Fibroblast of villous mesenchyme (primary cell): ENCODE results near the gene CPSF4. TPM values are rescaled to one million over a fixed set of nuclear protein-coding genes. Genes with fewer than 3 reads are reported as not detected.

Experiments
- DNase-seq: peaks from one replicate; pipeline ENCODE4 v3.0.0-alpha.2; 2010; ENCODE audit warnings: low read depth
- H3K4me3 ChIP-seq: 2 replicates; pipeline ENCODE4 v1.5.1; 2011; ENCODE audit warnings: low read depth, mild to moderate bottlenecking, low read length
- CTCF ChIP-seq: IDR thresholded peaks from 2 replicates; pipeline ENCODE4 v1.5.1; 2012; ENCODE audit warnings: low read depth, mild to moderate bottlenecking, low read length; ENCODE audit not compliant: insufficient read depth
- total RNA-seq: library from RNA; depleted of rRNA; stranded (reverse); fragments of >200 nt; gene quantifications from 2 replicates; pipeline ENCODE4 v1.2.3, GENCODE V29; 2012

CPSF4 gene
- total RNA-seq, 1 donor = 38.4 TPM

DNA sequence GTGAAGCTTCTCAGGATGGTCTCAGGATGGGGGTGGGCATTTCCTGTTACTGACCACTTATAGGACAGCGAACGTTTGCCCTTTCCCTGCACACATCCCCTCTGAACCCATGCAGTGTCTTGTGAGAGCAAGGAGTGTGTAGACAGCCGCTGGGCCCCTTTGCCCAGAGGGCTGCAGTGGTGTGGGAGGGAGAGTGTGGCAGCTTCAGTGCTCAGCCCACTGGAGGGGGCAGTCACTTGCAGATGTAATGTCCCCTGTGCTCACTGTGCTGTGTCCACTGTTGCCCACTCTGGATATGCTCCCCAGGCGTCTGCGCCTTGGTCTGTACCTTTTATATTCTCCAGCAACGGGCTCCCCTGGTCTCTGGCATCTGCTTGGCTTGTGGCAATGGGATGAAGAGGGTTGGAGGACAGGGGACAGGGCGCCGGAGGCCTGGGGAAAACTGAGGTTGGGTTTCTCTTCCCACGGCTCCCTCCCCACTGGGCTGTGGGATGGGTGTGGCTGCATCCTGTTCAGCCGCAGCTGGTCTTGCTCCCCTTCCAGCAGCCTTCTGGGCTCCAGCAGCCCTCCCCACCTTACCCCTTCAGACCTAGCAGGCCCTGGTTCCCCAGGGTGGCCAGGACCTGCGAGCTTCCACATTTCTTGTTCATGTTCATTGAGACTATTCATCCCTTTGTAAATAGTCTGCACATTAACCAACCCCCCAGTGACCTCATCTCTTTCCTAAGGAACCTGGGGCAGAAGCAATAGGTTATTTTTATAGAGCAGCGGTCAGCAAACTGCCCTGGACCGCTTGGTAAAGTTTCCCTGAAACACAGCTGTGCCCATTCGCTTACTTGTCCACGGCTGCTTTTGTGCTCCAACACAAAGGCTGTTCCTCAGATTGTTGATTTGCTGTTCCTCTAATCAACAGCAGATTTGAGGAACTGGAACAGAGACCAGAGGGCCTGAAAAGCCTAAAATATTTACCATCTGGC, 40.0 kb downstream of the CPSF4 start:
- H3K4me3 ChIP-seq = no peak overlapping the region
- no peak for DNase-seq
- TF ChIP-seq CTCF = no peak

GRCh38 chr7:99485094-99485493, 46.4 kb downstream of the CPSF4 start:
- DNase-seq = no peak
- H3K4me3 ChIP-seq = no peak overlapping the region

GRCh38 chr7:99489235-99489634, 50.5 kb downstream of the CPSF4 start:
- no peak for TF ChIP-seq CTCF
- no peak for DNase-seq
- no peak overlapping the region for H3K4me3 ChIP-seq

More at GRCh38 chr7:99485094-99485493, 46.4 kb downstream of the CPSF4 start:
- no peak for TF ChIP-seq CTCF

- no peak for DNase-seq
- TF ChIP-seq CTCF = no peak
- no peak overlapping the region for H3K4me3 ChIP-seq
Measured at GRCh38 chr7:99490878-99491277, 52.1 kb downstream of the CPSF4 start.

DNA sequence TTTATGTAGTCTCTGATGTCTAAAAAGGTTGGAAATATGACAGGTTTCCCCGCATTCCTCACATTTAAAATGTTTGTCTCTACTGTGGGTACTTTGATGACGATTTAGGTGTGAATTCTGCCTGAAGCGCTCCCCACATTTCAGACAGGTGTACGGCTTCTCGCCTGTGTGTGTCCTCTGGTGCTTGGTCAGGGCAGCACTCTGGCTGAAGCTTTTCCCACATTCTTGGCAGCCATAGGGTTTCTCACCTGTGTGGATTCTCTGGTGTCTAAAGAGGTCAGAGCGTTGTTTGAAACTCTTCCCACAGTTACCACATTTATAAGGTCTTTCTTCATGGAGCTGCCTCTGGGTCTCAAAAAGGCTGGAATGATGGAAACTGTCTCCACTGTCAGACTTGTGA, 55.1 kb downstream of the CPSF4 start:
- H3K4me3 ChIP-seq = no peak overlapping the region
- no peak for DNase-seq
- no peak for TF ChIP-seq CTCF

- peak overlapping the region; percentile 90 for H3K4me3 ChIP-seq
- no peak for DNase-seq
- TF ChIP-seq CTCF = no peak
Measured at GRCh38 chr7:99497766-99498545, 59.2 kb downstream of the CPSF4 start.
